ENCODE results near the gene TMEM181.

- no peak for TF ChIP-seq CTCF (IDR thresholded peaks at IDR 0.05; ENCODE audit: insufficient read depth, low read depth, low read length)
- TF ChIP-seq EZH2 (IDR thresholded peaks at IDR 0.05; ENCODE audit: insufficient read depth, low read length) = no peak
Measured at GRCh38 chr6:158627168-158627939, 67.5 kb downstream of the TMEM181 start.
